GM18868 (cell line): ENCODE results near the gene ACP7.
"Not testable (repeated sequence)": the region's sequence is repeated elsewhere in the genome, so short reads cannot be mapped to it uniquely, and the experiment has no call there.

ENCODE experiments used
- ATAC-seq: cut with Tn5 transposase; IDR thresholded peaks from one replicate; pipeline ENCODE4 v1.9.1; 2021; ENCODE audit warnings: mild to moderate bottlenecking, moderate library complexity; ENCODE audit not compliant: unreplicated experiment

The ACP7 gene

GRCh38 chr19:39083983-39084731, at the start of gene ACP7:
Gene ACP7 (plus strand): TSS chr19:39084368. CDS start chr19:39085270, 902 bp downstream.
- no peak for ATAC-seq

- no peak for ATAC-seq
These were observed 47.6 kb upstream of the ACP7 start for GRCh38 chr19:39036581-39036980.

- no peak for ATAC-seq
These were observed 47.0 kb upstream of the ACP7 start for GRCh38 chr19:39037194-39037593.

GRCh38 chr19:39038098-39038497, 46.1 kb upstream of the ACP7 start:
- ATAC-seq, result no peak

GRCh38 chr19:39045506-39045905, 38.7 kb upstream of the ACP7 start:
- no peak for ATAC-seq

GRCh38 chr19:39046037-39046821, 37.9 kb upstream of the ACP7 start:
- no peak for ATAC-seq

- no peak for ATAC-seq
These were observed 37.1 kb upstream of the ACP7 start for GRCh38 chr19:39047073-39047472.

GRCh38 chr19:39052243-39052746, 31.9 kb upstream of the ACP7 start:
- no peak for ATAC-seq

- no peak for ATAC-seq
These were observed 31.3 kb upstream of the ACP7 start for GRCh38 chr19:39052846-39053245.

GRCh38 chr19:39053276-39054090, 30.7 kb upstream of the ACP7 start:
- no peak for ATAC-seq

GRCh38 chr19:39054091-39054470, 30.1 kb upstream of the ACP7 start:
- no peak for ATAC-seq

- no peak for ATAC-seq
These were observed 26.6 kb upstream of the ACP7 start for GRCh38 chr19:39057615-39058014.

- ATAC-seq, result no peak
These were observed 24.9 kb upstream of the ACP7 start for GRCh38 chr19:39059302-39059701.

- no peak for ATAC-seq
These were observed 24.0 kb upstream of the ACP7 start for GRCh38 chr19:39060171-39060570.

- no peak for ATAC-seq
These were observed 19.8 kb upstream of the ACP7 start for GRCh38 chr19:39064405-39064804.

- ATAC-seq, result no peak
These were observed 18.2 kb upstream of the ACP7 start for GRCh38 chr19:39065928-39066327.

GRCh38 chr19:39067104-39067503, 17.1 kb upstream of the ACP7 start:
- no peak for ATAC-seq

GRCh38 chr19:39068259-39068658, 15.9 kb upstream of the ACP7 start:
- not testable (repeated sequence) for ATAC-seq

GRCh38 chr19:39070888-39071287, 13.3 kb upstream of the ACP7 start:
- no peak for ATAC-seq

GRCh38 chr19:39074205-39074692, 9.9 kb upstream of the ACP7 start:
- no peak for ATAC-seq

GRCh38 chr19:39074942-39075341, 9.2 kb upstream of the ACP7 start:
- ATAC-seq, result no peak
